ENCODE measurements around the gene IGFBPL1. TPM values are rescaled to one million over a fixed set of nuclear protein-coding genes. Genes with fewer than 3 reads are reported as not detected.
A peak's percentile ranks its signal among the peaks of the same experiment; 100 is the strongest.

The IGFBPL1 gene
- total RNA-seq, 4 donors from 2014 or later: not detected

GRCh38 chr9:38443597-38443996 lies 19.3 kb upstream of the IGFBPL1 start:
- TF ChIP-seq CTCF (IDR thresholded peaks at IDR 0.05): no peak
- no peak for DNase-seq (ENCODE audit: low spot score)
- no peak for ATAC-seq (ENCODE audit: low FRiP score)

- DNase-seq (ENCODE audit: low spot score) (no peak), ATAC-seq (ENCODE audit: low FRiP score) (peak; percentile 57)
- no peak for TF ChIP-seq CTCF (IDR thresholded peaks at IDR 0.05)
Measured at GRCh38 chr9:38443181-38443580, 18.9 kb upstream of the IGFBPL1 start.

GRCh38 chr9:38442473-38443096 lies 18.3 kb upstream of the IGFBPL1 start:
- DNase-seq (ENCODE audit: low spot score): no peak
- ATAC-seq (ENCODE audit: low FRiP score): peak; percentile 32
- TF ChIP-seq CTCF (IDR thresholded peaks at IDR 0.05): no peak

GRCh38 chr9:38441347-38442085 lies 17.3 kb upstream of the IGFBPL1 start:
- ATAC-seq (ENCODE audit: low FRiP score): no peak
- TF ChIP-seq CTCF (IDR thresholded peaks at IDR 0.05): no peak
- no peak for DNase-seq (ENCODE audit: low spot score)

- ATAC-seq (ENCODE audit: low FRiP score) (no peak), DNase-seq (ENCODE audit: low spot score) (no peak)
- TF ChIP-seq CTCF (IDR thresholded peaks at IDR 0.05): no peak
Measured at GRCh38 chr9:38440516-38440915, 16.3 kb upstream of the IGFBPL1 start.

- no peak for TF ChIP-seq CTCF (IDR thresholded peaks at IDR 0.05)
- DNase-seq (ENCODE audit: low spot score) (no peak), ATAC-seq (ENCODE audit: low FRiP score) (no peak)
Measured at GRCh38 chr9:38439916-38440301, 15.7 kb upstream of the IGFBPL1 start.

All from omental fat pad (tissue), 4 donors.